ENCODE results near the gene VASN. TPM values are rescaled to one million over a fixed set of nuclear protein-coding genes. Genes with fewer than 3 reads are reported as not detected.

VASN gene
- total RNA-seq, 1 donor from 2014 or later: 0.11 TPM

DNA sequence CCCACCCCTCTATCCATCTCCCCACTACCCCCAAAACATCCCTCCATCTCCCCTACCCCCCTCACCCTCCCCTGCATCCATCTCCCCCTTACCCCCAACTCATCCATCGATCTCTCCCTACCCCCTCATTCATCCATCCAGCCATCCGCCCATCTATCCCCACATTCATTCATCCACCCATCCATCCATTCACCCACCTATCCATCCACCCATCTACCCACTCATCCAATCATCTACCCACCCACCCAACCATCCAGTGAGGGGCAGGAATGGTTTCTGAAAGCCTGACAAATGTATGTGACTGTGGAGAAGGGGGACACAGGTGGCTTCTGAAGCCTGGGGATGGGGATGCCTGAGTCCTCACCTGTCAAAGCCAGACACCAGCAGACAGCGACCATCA lies 11.7 kb upstream of the VASN start:
- ATAC-seq (ENCODE audit: low read depth) (no peak), DNase-seq (no peak)
- CTCF ChIA-PET: interaction anchor here (0.9 to 3.0 kb wide), 3 partner anchors 40 to 594 kb away, joined by 3 to 43 read pairs (median 7); no protein-coding TSS in a partner anchor
- no peaks in the 10 kb centered on the region for H3K27me3 Mint-ChIP-seq
- H3K4me1 Mint-ChIP-seq: peaks cover 23% of the 10 kb centered on the region
- TF ChIP-seq, protein P1, sequence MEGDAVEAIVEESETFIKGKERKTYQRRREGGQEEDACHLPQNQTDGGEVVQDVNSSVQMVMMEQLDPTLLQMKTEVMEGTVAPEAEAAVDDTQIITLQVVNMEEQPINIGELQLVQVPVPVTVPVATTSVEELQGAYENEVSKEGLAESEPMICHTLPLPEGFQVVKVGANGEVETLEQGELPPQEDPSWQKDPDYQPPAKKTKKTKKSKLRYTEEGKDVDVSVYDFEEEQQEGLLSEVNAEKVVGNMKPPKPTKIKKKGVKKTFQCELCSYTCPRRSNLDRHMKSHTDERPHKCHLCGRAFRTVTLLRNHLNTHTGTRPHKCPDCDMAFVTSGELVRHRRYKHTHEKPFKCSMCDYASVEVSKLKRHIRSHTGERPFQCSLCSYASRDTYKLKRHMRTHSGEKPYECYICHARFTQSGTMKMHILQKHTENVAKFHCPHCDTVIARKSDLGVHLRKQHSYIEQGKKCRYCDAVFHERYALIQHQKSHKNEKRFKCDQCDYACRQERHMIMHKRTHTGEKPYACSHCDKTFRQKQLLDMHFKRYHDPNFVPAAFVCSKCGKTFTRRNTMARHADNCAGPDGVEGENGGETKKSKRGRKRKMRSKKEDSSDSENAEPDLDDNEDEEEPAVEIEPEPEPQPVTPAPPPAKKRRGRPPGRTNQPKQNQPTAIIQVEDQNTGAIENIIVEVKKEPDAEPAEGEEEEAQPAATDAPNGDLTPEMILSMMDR (IDR thresholded peaks at IDR 0.05): no peak
- peaks cover 48% of the 10 kb centered on the region for H3K36me3 Mint-ChIP-seq (ENCODE audit: low read depth)
- H3K27ac Mint-ChIP-seq: no peak overlapping the region
- no peak overlapping the region for H3K4me3 Mint-ChIP-seq
- intact Hi-C loops (cut with micrococcal nuclease): loop anchor here (1.0 kb wide), 4 partner anchors 42 to 596 kb away; partner anchors contain the start of gene DNAJA3
- POLR2A ChIA-PET: interaction anchor here (0.9 kb wide), 1 partner anchor 43 kb away, joined by 3 read pairs; no protein-coding TSS in a partner anchor
- no peaks in the 10 kb centered on the region for H3K9me3 Mint-ChIP-seq

DNA sequence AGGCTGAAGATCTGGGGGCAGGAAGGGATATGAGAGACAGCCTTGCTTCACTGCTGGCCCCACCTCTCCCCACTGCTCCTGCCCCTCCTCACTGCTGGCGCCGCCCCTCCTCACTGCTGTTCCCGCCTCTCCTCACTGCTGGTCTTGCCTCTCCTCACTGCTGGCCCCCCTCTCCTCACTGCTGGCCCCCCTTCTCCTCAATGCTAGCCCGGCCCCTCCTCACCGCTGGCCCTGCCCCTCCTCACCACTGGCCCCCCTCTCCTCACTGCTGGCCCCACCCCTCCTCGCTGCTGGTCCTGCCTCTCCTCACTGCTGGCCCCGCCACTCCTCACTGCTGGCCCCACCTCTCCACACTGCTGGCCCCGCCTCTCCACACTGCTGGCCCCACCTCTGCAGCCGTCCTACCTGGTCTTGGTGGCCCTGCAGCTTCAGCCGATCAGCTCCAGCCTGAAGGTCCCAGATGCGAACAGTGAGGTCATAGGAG lies 11.1 kb upstream of the VASN start:
- Mint-ChIP-seq H3K9me3 (no peaks in the 10 kb centered on the region), H3K4me1 (peaks cover 29% of the 10 kb centered on the region), H3K36me3 (ENCODE audit: low read depth) (peaks cover 45% of the 10 kb centered on the region), H3K4me3 (no peak overlapping the region), H3K27ac (no peak overlapping the region), H3K27me3 (no peaks in the 10 kb centered on the region)
- POLR2A ChIA-PET: interaction anchor here (1.2 kb wide), 1 partner anchor 115 kb away, joined by 3 read pairs; the partner anchor contains the start of gene HMOX2
- intact Hi-C loops (cut with micrococcal nuclease): no loop called here
- ATAC-seq (ENCODE audit: low read depth) (no peak), DNase-seq (no peak)
- CTCF ChIA-PET: interaction anchor here (3.0 kb wide), 1 partner anchor 42 kb away, joined by 43 read pairs; no protein-coding TSS in a partner anchor
- TF ChIP-seq, protein P1 (IDR thresholded peaks at IDR 0.05): no peak

DNA sequence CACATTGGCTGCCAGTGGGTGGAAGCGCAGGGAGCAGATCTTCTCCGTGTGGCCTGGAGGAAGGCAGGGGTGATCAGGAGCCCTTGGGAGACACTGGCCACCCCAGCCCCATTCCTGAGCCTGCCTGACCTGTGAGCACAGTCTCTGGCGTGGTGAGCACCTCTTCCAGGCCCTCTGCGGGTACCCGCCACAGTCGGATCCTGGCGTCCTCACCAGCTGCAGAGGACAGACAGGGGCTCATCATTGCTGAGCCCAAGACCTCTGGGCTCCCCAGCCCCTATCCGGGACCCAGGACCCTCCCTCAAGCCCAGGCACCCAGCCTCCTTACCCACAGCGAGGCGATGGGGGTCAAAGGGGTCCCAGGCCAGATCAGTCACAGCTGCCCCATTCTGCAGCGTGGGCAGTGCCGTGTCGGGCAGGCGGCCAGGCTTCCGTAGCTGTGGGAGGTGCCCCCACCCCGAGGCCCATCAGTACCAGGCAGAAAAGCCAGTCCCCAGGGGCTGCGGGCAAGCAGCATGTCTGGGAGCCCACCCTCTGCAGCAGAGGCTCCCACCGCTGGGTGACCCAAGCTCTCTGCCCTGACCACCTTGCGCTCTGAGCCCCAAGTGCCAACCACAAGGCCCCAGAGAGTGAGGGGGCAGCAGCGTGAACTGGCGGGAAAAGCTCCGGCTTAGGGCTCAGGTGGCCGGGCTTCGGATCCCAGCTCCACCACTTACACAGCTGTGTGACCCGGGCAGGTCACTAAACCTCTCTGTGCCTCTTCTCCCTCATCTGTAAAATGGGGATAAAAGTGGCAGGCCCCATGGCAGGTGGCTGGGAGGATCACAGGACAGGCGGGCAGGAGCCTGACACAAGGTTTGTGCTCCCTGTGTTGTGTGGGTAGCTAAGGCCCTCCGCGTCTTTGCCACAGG lies 10.4 kb upstream of the VASN start:
- no peaks in the 10 kb centered on the region for H3K9me3 Mint-ChIP-seq
- ChIA-PET POLR2A (interaction anchor here (1.2 kb wide), 1 partner anchor 115 kb away, joined by 3 read pairs; the partner anchor contains the start of gene HMOX2), CTCF (interaction anchor here (1.3 kb wide), 1 partner anchor 42 kb away, joined by 9 read pairs; no protein-coding TSS in a partner anchor)
- TF ChIP-seq, protein P1 (IDR thresholded peaks at IDR 0.05): no peak
- H3K4me1 Mint-ChIP-seq: peaks cover 34% of the 10 kb centered on the region
- intact Hi-C loops (cut with micrococcal nuclease): no loop called here
- no peak overlapping the region for H3K4me3 Mint-ChIP-seq
- H3K27ac Mint-ChIP-seq: no peak overlapping the region
- H3K27me3 Mint-ChIP-seq: no peaks in the 10 kb centered on the region
- DNase-seq (no peak), ATAC-seq (ENCODE audit: low read depth) (no peak)
- peaks cover 45% of the 10 kb centered on the region for H3K36me3 Mint-ChIP-seq (ENCODE audit: low read depth)

DNA sequence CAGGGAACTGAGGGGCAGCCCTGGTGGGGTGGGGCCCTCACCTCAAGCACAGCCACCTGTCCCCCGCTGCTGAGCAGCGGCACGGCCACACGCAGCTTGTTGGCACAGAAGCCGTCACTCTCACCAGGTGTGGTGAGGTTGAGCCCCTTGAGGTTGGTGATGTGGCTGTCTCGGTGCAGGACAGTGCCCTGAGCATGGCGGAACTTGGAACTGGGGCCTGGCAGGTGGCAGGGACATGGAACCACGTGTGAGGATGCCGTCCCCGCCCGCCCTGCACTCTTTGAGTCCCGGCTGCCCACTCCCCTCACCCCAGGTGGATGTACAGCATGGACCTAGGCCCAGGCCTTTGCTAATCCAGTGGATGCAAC lies 9.7 kb upstream of the VASN start:
- H3K36me3 Mint-ChIP-seq (ENCODE audit: low read depth): peaks cover 46% of the 10 kb centered on the region
- ATAC-seq (ENCODE audit: low read depth) (no peak), DNase-seq (no peak)
- no peaks in the 10 kb centered on the region for H3K9me3 Mint-ChIP-seq
- POLR2A ChIA-PET: interaction anchor here (0.8 to 1.2 kb wide), 2 partner anchors 41 to 114 kb away, joined by 3 read pairs; partner anchors contain the start of gene HMOX2
- peaks cover 38% of the 10 kb centered on the region for H3K4me1 Mint-ChIP-seq
- intact Hi-C loops (cut with micrococcal nuclease): no loop called here
- H3K27ac Mint-ChIP-seq: no peak overlapping the region
- TF ChIP-seq, protein P1 (IDR thresholded peaks at IDR 0.05): no peak
- no peaks in the 10 kb centered on the region for H3K27me3 Mint-ChIP-seq
- CTCF ChIA-PET: interaction anchor here (1.3 kb wide), 1 partner anchor 41 kb away, joined by 9 read pairs; no protein-coding TSS in a partner anchor
- H3K4me3 Mint-ChIP-seq: no peak overlapping the region
